ENCODE measurements around the gene SUCNR1.
A peak's percentile ranks its signal among the peaks of the same experiment; 100 is the strongest.
"Not testable (repeated sequence)": the region's sequence is repeated elsewhere in the genome, so short reads cannot be mapped to it uniquely, and the experiment has no call there.

The SUCNR1 gene

DNA sequence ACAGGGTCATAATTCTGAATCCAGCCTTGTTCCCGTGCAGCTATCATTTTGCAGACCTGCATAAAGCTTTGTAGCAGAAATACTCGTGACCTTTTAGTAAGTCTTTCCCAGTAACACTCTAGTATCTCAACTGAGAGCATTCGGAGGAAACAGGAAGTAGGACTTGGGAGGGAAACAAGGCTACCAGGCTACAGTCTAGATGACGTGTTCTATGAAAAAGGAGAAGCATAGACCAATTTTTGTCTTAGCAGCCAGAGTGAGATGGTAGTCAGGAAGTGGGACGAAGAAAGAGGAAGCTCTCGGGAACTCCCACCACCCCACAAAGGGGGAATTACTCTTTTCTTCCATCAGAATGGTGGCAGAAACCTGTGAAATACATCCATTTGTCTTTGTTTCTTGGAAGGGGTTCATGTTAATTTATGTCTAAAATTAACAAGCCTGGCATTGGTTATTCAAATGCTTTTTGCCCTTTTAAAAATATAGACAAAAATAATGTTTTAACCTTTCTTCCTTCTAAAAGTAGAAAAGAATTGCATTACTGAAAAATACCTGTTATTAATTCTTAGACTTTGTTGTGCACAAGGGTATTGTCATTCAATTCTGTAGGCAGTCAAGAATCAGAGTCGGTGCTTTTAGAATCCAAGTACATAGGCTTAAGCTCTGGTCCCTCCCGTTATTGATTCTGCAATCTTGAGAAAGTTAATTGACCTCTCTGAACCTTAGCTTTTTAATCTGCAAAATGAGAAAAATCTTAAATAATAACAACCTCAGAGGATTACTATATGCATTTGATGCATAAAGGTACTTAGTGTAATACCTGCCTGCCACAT lies 1.6 kb upstream of the SUCNR1 start:
- peak; percentile 73 for DNase-seq (ENCODE audit: low spot score)

GRCh38 chr3:151874079-151874478 lies 636 bp downstream of the SUCNR1 start:
- not testable (repeated sequence) for DNase-seq (ENCODE audit: low spot score)

DNA sequence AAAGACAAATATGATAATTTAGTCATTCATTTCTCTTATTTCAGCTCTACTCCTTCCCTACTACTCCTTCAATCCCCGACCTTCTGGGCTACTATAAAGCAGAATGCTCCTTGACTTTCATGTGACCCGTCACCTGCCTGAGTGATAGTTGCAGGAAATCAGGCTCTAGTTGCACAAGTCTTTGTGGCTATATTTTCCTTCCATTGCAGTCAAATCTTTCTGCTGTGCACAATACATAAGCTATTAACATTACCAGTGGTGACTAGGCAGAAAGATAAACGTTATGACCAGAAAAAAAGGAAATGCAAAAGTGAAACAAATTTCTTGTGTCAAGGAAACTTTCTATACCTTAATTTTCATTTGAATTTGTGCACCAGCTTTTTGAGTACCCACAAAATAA lies 2.3 kb downstream of the SUCNR1 start:
- peak; percentile 11 for DNase-seq (ENCODE audit: low spot score)

DNA sequence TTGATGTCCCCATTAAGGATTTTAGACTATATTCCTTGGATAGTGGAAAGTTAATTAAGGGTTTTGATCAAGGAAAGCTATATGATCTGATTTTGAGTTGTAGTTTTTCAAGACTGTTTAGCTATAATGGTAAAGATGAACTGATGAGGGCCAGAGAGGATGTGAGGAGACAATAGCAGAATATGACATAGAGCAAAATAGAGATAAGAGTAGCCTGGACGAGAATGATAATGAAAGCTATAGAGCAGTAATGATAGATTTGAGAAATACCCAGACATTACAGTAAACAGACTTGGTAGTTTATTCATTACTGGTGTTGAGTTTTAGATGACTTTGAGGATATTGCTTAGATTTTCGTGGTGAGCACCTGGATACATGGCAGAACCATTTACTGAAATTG lies 3.8 kb downstream of the SUCNR1 start:
- no peak for DNase-seq (ENCODE audit: low spot score)

GRCh38 chr3:151878465-151878864 lies 5.0 kb downstream of the SUCNR1 start:
- no peak for DNase-seq (ENCODE audit: low spot score)

- no peak for DNase-seq (ENCODE audit: low spot score)
Observed at GRCh38 chr3:151879037-151879436, 5.6 kb downstream of the SUCNR1 start.

- no peak for DNase-seq (ENCODE audit: low spot score)
Observed at GRCh38 chr3:151879679-151880415, 6.4 kb downstream of the SUCNR1 start.

- no peak for DNase-seq (ENCODE audit: low spot score)
Observed at GRCh38 chr3:151880416-151880690, 6.9 kb downstream of the SUCNR1 start.

GRCh38 chr3:151881137-151881536 lies 7.7 kb downstream of the SUCNR1 start:
- no peak for DNase-seq (ENCODE audit: low spot score)

DNA sequence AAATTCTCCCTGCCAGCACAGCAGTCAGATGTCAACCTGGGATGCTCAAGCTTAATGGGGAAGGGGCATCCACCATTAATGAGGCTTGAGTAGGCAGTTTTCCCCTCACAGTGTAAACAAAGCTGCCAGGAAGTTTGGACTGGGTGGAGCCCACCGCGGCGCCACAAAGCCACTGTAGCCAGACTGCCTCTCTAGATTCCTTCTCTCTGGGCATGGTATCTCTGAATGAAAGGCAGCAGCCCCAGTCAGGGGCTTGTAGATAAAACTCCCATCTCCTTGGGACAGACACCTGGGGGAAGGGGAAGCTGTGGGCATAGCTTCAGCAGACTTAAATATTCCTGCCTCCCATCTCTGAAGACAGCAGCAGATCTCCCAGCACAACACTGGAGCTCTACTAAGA lies 12.0 kb downstream of the SUCNR1 start:
- not testable (repeated sequence) for DNase-seq (ENCODE audit: low spot score)

DNA sequence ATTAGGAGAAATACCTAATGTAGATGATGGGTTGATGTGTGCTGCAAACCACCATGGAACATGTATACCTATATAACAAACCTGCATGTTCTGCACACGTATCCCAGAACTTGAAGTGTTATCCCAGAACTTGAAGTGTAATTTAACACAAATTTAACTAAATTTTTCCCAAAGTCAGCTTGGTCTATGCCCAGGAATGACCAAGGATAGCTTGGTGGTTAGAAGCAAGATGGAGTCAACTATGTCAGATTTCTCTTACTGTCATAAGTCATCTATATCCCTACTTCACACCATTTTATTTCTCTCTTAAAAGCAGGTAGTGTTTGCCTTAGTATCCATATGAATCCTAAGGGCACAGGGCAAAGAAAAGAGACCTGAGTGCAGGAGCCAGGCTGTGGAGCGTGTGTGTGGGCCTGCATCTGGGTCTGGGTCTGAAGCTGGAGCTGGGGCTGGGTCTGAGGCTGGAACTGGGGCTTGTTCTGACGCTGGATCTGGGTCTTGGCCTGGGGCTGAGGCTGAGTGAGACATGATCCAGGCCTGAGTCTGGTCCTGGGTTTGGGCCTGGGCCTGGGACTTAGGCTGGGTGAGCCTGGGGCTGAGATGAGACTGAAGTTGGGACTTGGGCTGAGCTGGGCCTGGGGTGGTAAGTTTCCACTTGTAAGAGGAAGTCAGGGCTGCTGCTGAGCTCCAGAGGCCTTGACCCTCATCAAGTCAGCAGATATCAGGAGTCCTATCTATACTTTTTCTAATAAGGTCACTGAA lies 14.2 kb downstream of the SUCNR1 start:
- not testable (repeated sequence) for DNase-seq (ENCODE audit: low spot score)

DNA sequence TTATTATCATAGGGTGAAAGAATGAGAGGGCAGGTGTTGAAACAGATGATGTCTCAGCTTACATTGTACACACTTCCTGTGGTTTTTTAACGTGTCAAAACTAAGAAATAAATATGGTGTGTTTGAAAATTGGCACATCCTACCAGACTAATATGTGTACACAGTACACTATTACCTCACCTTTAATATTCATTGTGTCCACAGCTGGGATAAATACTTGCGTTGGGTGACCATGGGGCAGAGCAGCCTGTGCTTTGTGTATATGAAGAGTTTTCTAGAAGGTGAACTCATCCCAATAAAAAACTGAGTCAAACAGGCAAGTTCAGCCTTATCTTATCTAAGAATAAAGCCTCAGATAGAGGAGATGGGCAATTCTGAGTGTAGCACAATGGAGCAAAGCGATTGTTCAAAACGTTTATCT lies 17.3 kb downstream of the SUCNR1 start:
- no peak for DNase-seq (ENCODE audit: low spot score)

GRCh38 chr3:151891721-151892120 lies 18.3 kb downstream of the SUCNR1 start:
- no peak for DNase-seq (ENCODE audit: low spot score)

DNA sequence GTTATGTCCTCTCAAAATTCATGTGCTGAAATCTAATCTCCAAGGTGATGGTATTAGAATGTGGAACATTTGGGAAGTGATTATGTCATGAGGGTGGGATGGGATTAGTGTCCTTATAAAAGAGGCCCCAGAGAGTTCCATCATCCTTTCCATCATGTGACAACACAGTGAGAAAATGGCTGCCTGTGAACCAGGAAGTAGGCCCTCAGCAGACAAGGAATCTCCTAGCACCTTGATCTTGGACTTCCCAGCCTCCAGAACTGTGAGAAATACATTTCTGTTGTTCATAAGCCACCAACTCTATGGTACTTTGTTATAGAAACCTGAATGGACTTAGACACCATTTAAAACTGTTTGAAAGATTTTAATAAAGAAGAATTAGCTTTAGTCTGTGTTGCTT lies 20.8 kb downstream of the SUCNR1 start:
- DNase-seq (ENCODE audit: low spot score) = no peak

DNA sequence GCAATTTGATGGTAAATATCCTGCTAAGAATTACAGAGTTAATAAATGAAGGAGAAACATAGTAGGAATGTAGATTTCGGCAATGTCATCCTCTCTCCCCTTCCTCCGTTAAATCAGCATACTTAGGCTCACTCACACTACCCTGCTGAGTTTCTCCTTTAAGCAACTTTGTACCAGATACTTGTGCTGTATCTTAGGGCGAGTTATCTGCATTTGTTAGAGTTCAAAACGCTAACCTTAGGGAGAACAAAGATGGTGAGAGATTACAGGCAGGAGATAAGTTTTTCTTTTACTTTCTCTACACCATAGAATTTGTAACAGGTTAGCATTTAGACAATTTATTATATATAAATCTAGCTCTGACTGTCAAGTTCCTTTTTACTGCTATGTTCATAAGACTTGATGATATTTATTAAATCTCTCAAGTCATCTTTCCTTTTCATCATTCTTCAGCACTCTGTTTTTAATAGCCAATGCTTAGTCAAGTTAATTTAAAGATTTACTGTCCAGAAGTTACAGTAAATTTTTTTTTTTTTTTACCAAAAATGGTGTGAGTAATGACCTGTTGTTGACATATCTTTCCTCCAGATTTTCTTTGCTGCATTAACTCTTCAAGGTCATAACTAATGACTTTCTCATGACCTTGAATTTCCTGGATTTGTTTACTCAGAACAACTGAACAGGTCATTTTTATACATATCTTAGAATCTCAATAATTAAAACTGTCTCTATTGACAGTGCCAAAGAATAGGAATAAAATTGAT lies 22.2 kb downstream of the SUCNR1 start:
- DNase-seq (ENCODE audit: low spot score) = no peak

GRCh38 chr3:151896246-151897012 lies 23.0 kb downstream of the SUCNR1 start:
- no peak for DNase-seq (ENCODE audit: low spot score)

DNA sequence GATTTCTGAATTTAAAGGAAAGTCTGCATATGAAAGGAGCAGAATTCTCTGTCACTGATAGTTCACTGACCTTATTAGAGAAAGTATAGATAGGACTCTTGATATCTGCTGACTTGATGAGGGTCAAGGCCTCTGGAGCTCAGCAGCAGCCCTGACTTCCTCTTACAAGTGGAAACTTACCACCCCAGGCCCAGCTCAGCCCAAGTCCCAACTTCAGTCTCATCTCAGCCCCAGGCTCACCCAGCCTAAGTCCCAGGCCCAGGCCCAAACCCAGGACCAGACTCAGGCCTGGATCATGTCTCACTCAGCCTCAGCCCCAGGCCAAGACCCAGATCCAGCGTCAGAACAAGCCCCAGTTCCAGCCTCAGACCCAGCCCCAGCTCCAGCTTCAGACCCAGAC lies 24.7 kb downstream of the SUCNR1 start:
- DNase-seq (ENCODE audit: low spot score) = not testable (repeated sequence)

- not testable (repeated sequence) for DNase-seq (ENCODE audit: low spot score)
Observed at GRCh38 chr3:151898564-151899261, 25.3 kb downstream of the SUCNR1 start.

- no peak for DNase-seq (ENCODE audit: low spot score)
Observed at GRCh38 chr3:151899996-151900395, 26.6 kb downstream of the SUCNR1 start.

GRCh38 chr3:151900460-151900859 lies 27.0 kb downstream of the SUCNR1 start:
- DNase-seq (ENCODE audit: low spot score) = no peak
